Astrocyte of the spinal cord (primary cell): Measurements from ENCODE around the gene CLCN4.

Experiments
- DNase-seq: peaks from one replicate; pipeline ENCODE4 v3.0.0; 2011; ENCODE audit warnings: low read depth, low spot score
- H3K4me3 ChIP-seq: 2 replicates; pipeline ENCODE4 v1.5.1; 2011; ENCODE audit warnings: low read depth, mild to moderate bottlenecking, low read length, moderate library complexity
- CTCF ChIP-seq: IDR thresholded peaks from 2 replicates; pipeline ENCODE4 v1.5.1; 2012; ENCODE audit warnings: low read depth, mild to moderate bottlenecking, low read length, inconsistent platforms
- in situ Hi-C: cut with HindIII; loops from 2 replicates; pipeline ENCODE4 v1.10.0; 2017; ENCODE audit warnings: low sequenced_read_pairs

CLCN4 gene

DNA sequence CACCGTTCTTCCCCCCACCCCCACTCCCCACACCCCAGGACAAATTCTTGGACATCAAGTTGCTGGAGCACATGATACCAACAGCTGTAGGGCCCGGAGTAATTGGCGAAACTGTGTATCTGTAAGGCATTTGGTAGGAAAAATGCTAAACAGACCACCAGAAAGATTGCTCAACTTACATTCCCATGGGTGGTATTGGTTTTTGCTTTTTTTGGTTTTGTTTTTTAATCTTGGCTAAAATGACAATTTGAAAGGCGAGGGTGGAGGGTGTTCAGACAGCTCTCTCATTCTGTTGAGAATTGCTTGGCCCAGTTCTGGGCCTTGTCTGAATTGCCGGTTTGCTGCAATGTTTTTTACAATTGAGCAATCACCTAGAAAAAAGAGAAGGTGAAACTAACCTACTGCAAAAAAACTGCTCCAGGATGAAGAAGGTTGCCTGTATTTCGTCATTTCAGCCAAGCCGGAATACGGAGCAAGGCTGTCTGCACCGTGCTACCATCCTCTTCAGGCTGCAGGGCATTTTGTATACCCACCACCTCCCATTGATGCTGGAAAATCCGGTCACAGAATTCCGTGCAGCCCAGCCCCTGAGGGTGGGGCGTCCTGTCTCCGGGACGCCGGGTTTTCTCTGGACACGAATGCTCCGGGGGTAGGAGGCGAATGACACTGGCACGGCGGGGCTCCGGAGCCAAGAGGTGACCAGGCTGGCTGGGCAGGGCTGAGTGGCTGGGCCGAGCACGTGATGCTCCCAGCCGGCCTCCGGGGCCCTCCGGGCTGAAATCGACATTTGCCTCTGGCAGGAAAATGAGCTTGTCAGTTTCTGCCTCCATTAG is at the start of gene CLCN4:
Gene CLCN4 (plus strand): TSS at position 777 of the 833 bp plus-strand sequence. CDS start 28,058 bp downstream, outside the sequence.
- H3K4me3 ChIP-seq = peak within 1 kb of the TSS; percentile 24
- no peak for DNase-seq
- in situ Hi-C loops = no loop called here
- no peak for TF ChIP-seq CTCF

GRCh38 chrX:10107483-10107882 is 49.3 kb upstream of the CLCN4 start:
- H3K4me3 ChIP-seq = no peak overlapping the region
- TF ChIP-seq CTCF = no peak
- in situ Hi-C loops = no loop called here
- DNase-seq = no peak

DNA sequence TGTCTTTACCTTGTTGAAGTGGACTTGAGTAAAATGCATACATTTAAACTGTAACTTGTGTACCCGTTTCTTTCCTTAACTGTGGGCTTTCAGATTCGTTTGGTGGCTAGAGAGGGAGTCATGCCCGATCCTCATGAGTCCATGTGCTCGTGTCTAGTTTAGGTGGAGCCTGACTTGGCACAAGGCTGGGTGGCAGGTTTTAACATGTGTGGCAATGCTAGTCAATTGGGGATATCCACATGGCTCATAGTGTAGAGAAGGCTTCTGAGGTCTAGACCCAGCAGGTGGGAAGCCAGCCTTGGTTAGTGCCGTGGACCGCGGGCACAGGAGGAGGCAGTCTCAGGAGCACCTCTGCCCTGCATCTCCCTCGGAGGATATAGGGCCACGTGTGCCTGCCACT is 48.5 kb upstream of the CLCN4 start:
- no peak for TF ChIP-seq CTCF
- no peak overlapping the region for H3K4me3 ChIP-seq
- in situ Hi-C loops = no loop called here
- no peak for DNase-seq

GRCh38 chrX:10109695-10110094 is 47.1 kb upstream of the CLCN4 start:
- TF ChIP-seq CTCF = no peak
- in situ Hi-C loops = no loop called here
- DNase-seq = no peak
- H3K4me3 ChIP-seq = no peak overlapping the region

GRCh38 chrX:10110316-10110935 is 46.3 kb upstream of the CLCN4 start:
- no peak overlapping the region for H3K4me3 ChIP-seq
- DNase-seq = no peak

GRCh38 chrX:10110984-10111363 is 45.8 kb upstream of the CLCN4 start:
- no peak overlapping the region for H3K4me3 ChIP-seq
- in situ Hi-C loops = no loop called here
- TF ChIP-seq CTCF = no peak
- DNase-seq = no peak

More at GRCh38 chrX:10110316-10110935, 46.3 kb upstream of the CLCN4 start:
- TF ChIP-seq CTCF = no peak
- in situ Hi-C loops = no loop called here
